Osteocyte (in vitro differentiated cells): ENCODE results near the gene CBFB. TPM values are rescaled to one million over a fixed set of nuclear protein-coding genes. Genes with fewer than 3 reads are reported as not detected.

Experiments used
- DNase-seq: peaks from one replicate; pipeline ENCODE4 v3.0.0; 2021; ENCODE audit warnings: mixed read lengths; ENCODE audit not compliant: unreplicated experiment; ENCODE audit errors: extremely low spot score
- H3K27ac Mint-ChIP-seq: one replicate; pipeline ENCODE4 v1.8.0; 2021; ENCODE audit warnings: mild to moderate bottlenecking, mixed read lengths; ENCODE audit not compliant: unreplicated experiment
- H3K27me3 Mint-ChIP-seq: one replicate; pipeline ENCODE4 v1.8.0; 2021; ENCODE audit warnings: mixed read lengths; ENCODE audit not compliant: unreplicated experiment
- H3K36me3 Mint-ChIP-seq: one replicate; pipeline ENCODE4 v1.8.0; 2021; ENCODE audit warnings: mixed read lengths; ENCODE audit not compliant: unreplicated experiment
- H3K4me1 Mint-ChIP-seq: one replicate; pipeline ENCODE4 v1.8.0; 2021; ENCODE audit warnings: mixed read lengths; ENCODE audit not compliant: unreplicated experiment
- H3K4me3 Mint-ChIP-seq: one replicate; pipeline ENCODE4 v1.8.0; 2021; ENCODE audit warnings: mild to moderate bottlenecking, moderate library complexity, mixed read lengths; ENCODE audit not compliant: unreplicated experiment
- H3K9me3 Mint-ChIP-seq: one replicate; pipeline ENCODE4 v1.8.0; 2021; ENCODE audit warnings: mixed read lengths; ENCODE audit not compliant: unreplicated experiment
- total RNA-seq: library from RNA; stranded (reverse); gene quantifications from 2 replicates; pipeline ENCODE4 v1.2.1, GENCODE V29; 2021
- TF ChIP-seq, protein P1 (sequence below): fragments of 200-600 bp; sonication (generic); IDR thresholded peaks from 2 replicates; pipeline ENCODE4 v1.5.0; 2021; ENCODE audit warnings: antibody characterized with exemption, mild to moderate bottlenecking, moderate library complexity

CBFB gene
- total RNA-seq, 1 donor from 2014 or later = 75.2 TPM

DNA sequence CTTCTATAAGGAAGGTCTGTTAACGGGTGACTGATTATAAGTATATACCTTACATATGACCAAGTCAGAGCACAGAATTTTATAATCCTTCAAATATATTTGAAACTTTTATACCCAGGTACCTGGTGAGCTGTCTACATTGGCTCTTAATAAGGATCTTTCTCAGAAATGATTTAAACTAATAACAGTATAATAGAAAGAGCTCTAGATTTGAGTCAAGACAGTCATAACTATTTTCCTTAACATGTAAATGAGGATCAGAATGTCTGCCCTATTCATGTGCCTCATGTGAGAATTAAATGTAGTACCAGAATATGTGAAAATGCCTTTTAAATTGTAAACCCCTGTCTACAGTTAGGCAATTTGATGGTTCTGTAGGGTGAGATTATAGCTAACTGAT lies 14.5 kb downstream of the CBFB start:
- Mint-ChIP-seq H3K27ac (no peak overlapping the region), H3K27me3 (no peaks in the 10 kb centered on the region), H3K9me3 (no peaks in the 10 kb centered on the region), H3K4me1 (peaks cover 18% of the 10 kb centered on the region), H3K36me3 (peaks cover 15% of the 10 kb centered on the region), H3K4me3 (no peak overlapping the region)
- DNase-seq = no peak
- TF ChIP-seq, protein P1, sequence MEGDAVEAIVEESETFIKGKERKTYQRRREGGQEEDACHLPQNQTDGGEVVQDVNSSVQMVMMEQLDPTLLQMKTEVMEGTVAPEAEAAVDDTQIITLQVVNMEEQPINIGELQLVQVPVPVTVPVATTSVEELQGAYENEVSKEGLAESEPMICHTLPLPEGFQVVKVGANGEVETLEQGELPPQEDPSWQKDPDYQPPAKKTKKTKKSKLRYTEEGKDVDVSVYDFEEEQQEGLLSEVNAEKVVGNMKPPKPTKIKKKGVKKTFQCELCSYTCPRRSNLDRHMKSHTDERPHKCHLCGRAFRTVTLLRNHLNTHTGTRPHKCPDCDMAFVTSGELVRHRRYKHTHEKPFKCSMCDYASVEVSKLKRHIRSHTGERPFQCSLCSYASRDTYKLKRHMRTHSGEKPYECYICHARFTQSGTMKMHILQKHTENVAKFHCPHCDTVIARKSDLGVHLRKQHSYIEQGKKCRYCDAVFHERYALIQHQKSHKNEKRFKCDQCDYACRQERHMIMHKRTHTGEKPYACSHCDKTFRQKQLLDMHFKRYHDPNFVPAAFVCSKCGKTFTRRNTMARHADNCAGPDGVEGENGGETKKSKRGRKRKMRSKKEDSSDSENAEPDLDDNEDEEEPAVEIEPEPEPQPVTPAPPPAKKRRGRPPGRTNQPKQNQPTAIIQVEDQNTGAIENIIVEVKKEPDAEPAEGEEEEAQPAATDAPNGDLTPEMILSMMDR = no peak

DNA sequence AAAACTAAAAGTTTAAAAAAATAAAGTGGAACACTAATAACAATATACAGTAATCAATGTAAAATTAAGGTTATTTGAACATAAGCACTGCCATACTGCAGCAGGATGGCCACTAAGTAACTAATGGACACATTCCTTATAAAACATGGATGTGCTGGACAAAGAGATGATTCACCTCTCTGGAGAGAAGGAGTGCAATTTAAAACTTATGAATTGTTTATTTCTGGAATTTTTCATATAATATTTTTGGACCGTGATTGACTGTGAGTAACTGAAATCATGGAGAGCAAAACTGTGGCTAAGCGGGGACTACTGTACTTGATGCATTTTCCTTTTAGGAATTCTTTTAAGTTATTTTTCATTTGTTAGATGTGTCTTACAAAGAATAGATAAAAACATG lies 21.8 kb downstream of the CBFB start:
- H3K4me1 Mint-ChIP-seq = peaks cover 35% of the 10 kb centered on the region
- TF ChIP-seq, protein P1 = no peak
- no peak overlapping the region for H3K4me3 Mint-ChIP-seq
- peaks cover 10% of the 10 kb centered on the region for H3K36me3 Mint-ChIP-seq
- no peak for DNase-seq
- no peaks in the 10 kb centered on the region for H3K27me3 Mint-ChIP-seq
- H3K9me3 Mint-ChIP-seq = no peaks in the 10 kb centered on the region
- H3K27ac Mint-ChIP-seq = peak overlapping the region; percentile 49

DNA sequence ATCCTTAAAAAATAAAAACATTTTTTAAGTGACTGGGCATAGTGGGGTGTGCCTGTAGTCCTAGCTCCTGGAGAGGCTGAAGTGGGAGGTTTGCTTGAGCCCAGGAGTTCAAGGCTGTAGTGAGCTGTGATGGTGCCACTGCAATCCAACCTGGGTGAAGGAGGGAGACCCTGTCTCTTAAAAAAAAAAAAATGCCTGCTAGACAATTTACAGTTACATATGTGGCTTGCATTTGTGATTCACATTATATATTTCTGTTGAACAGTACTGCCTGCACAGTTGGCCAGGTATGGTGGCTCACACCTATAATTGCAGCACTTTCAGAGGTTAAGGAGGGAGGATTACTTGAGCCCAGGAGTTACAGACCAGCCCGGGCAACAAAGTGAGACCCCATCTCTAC lies 23.4 kb downstream of the CBFB start:
- H3K27me3 Mint-ChIP-seq = no peaks in the 10 kb centered on the region
- peaks cover 31% of the 10 kb centered on the region for H3K4me1 Mint-ChIP-seq
- TF ChIP-seq, protein P1 = no peak
- no peak overlapping the region for H3K4me3 Mint-ChIP-seq
- no peaks in the 10 kb centered on the region for H3K9me3 Mint-ChIP-seq
- no peak overlapping the region for H3K27ac Mint-ChIP-seq
- DNase-seq = no peak
- peaks cover 8% of the 10 kb centered on the region for H3K36me3 Mint-ChIP-seq

DNA sequence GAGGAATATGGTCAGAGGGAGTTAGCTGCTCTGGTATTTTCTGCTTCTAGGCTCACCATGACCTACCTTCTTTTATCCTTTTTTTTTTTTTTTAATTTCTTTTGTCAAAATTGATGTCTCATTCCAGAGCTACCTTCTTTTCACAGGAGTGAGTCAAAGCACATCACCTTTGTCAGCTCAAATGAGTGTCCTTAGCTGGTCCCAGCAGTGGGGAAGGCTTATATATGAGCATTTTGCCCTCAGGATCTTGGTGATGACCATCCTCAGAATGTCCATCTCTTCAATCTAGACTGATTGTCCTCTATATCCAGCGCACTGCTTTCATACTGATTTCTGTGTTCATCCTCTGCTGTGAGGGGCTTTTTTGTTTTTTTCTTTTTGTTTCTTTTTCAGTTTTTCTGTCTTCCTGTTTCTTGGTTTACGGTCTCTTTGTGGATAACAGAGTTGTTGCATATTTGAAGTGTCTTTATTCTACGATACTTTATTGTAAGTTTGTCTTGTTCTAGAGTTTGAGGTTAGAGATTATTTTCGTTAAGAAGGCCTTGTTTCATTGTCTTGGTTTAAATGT lies 24.9 kb downstream of the CBFB start:
- Mint-ChIP-seq H3K4me3 (no peak overlapping the region), H3K9me3 (no peaks in the 10 kb centered on the region), H3K4me1 (peaks cover 38% of the 10 kb centered on the region), H3K27me3 (no peaks in the 10 kb centered on the region), H3K27ac (peak overlapping the region; percentile 52), H3K36me3 (peaks cover 8% of the 10 kb centered on the region)
- TF ChIP-seq, protein P1 = no peak
- DNase-seq = no peak

DNA sequence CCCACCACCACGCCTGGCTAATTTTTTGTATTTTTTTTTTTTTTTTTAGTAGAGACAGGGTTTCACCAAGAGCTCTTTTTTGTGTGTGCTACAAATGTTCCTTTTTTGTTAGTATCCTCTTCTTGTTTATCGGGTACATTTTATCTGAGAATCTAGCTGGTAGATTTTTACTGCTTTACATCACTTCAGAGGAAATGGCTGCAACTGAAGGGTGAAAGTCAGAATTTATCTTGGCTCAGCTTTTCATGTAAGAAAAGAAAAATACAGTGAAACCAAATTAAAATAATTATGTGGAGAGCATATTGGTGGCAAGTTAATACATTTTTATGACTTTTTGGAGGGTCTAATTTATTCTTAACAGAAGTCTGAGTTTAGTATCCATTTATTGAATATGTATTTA lies 26.0 kb downstream of the CBFB start:
- H3K36me3 Mint-ChIP-seq = peaks cover 8% of the 10 kb centered on the region
- H3K4me3 Mint-ChIP-seq = no peak overlapping the region
- TF ChIP-seq, protein P1 = no peak
- no peaks in the 10 kb centered on the region for H3K27me3 Mint-ChIP-seq
- no peak for DNase-seq
- H3K27ac Mint-ChIP-seq = peak overlapping the region; percentile 52
- peaks cover 38% of the 10 kb centered on the region for H3K4me1 Mint-ChIP-seq
- no peaks in the 10 kb centered on the region for H3K9me3 Mint-ChIP-seq
